Endothelial cell of umbilical vein (primary cell): Measurements from ENCODE around the gene PROSER1. TPM values are rescaled to one million over a fixed set of nuclear protein-coding genes. Genes with fewer than 3 reads are reported as not detected.

Experiments
- BruUV-seq: library from RNA; stranded (reverse); fragments of 400-500 nt; replicated peaks from 2 replicates; lab custom pipeline; 2021; lab: Mats Ljungman, UMichigan
- CTCF ChIA-PET: fragments of 300-600, 350-600 bp; sonication (Branson Sonifier 250); formaldehyde crosslinking; loops from one replicate; lab custom pipeline; 2021; ENCODE audit warnings: antibody characterized with exemption, inconsistent platforms; lab: Charles Lee
- POLR2A ChIA-PET: fragments of 300-600, 350-600 bp; sonication (Branson Sonifier 250); formaldehyde crosslinking; loops from one replicate; lab custom pipeline; 2021; ENCODE audit warnings: antibody characterized with exemption, inconsistent platforms; lab: Charles Lee
- DNase-seq: peaks from one replicate; pipeline ENCODE4 v3.0.0-alpha.2; 2011; ENCODE audit warnings: low read depth, low spot score
- FAIRE-seq: peaks from 2 replicates; lab custom pipeline; 2011; peaks lifted over from hg19 to GRCh38; lab: Jason Lieb, UNC
- H2AFZ ChIP-seq: 2 replicates; pipeline ENCODE4 v1.6.0; 2012; ENCODE audit warnings: low read depth, low read length, control low read depth, inconsistent platforms
- H3K27ac ChIP-seq: 2 replicates; pipeline ENCODE4 v1.5.1; 2011; ENCODE audit warnings: low read depth, mild to moderate bottlenecking, control low read depth, low read length, moderate library complexity; ENCODE audit not compliant: insufficient read depth
- H3K27me3 ChIP-seq, 2 experiments: 2 replicates each; pipeline versions ENCODE4 v1.6.0 to v1.6.1; 2011; ENCODE audit warnings: low read length in 2 of 2, mixed read lengths in 1 of 2; ENCODE audit not compliant: control insufficient read depth in 2 of 2, insufficient read depth in 2 of 2
- H3K36me3 ChIP-seq, 2 experiments: 2 replicates in 1 of 2; 3 replicates in 1 of 2; pipeline ENCODE4 v1.5.1; 2011; ENCODE audit warnings: low read length in 2 of 2, mild to moderate bottlenecking in 1 of 2, moderate library complexity in 1 of 2; ENCODE audit not compliant: control insufficient read depth in 2 of 2, insufficient read depth in 2 of 2; ENCODE audit errors: extremely low read depth in 1 of 2
- H3K4me1 ChIP-seq: 3 replicates; pipeline ENCODE4 v1.5.1; 2011; ENCODE audit warnings: mild to moderate bottlenecking, low read length; ENCODE audit not compliant: control insufficient read depth, insufficient read depth; ENCODE audit errors: extremely low read depth
- H3K4me2 ChIP-seq: 2 replicates; pipeline ENCODE4 v1.6.1; 2011; ENCODE audit warnings: low read length, control low read depth, mixed read lengths; ENCODE audit not compliant: insufficient read depth
- H3K4me3 ChIP-seq, 3 experiments: fragments of 200-600 bp in 1 of 3; sonication (generic), shearing (Covaris generic) in 1 of 3; replicated peaks in 1 of 3; 2 replicates each; pipeline ENCODE4 v1.5.1; 2011 to 2016; ENCODE audit warnings: control low read depth in 3 of 3, low read length in 3 of 3, mild to moderate bottlenecking in 2 of 3, inconsistent platforms in 1 of 3, low read depth in 1 of 3, moderate library complexity in 1 of 3; ENCODE audit not compliant: insufficient read depth in 1 of 3
- H3K79me2 ChIP-seq: 2 replicates; pipeline ENCODE4 v1.6.0; 2012; ENCODE audit warnings: low read length, inconsistent platforms; ENCODE audit not compliant: control insufficient read depth, insufficient read depth
- H3K9ac ChIP-seq: replicated peaks from 2 replicates; pipeline ENCODE3; 2011; ENCODE audit warnings: low read length, control low read depth; ENCODE audit not compliant: insufficient read depth; ENCODE audit errors: extremely low read depth
- H3K9me1 ChIP-seq: replicated peaks from 3 replicates; pipeline ENCODE4 v1.6.0; 2011; ENCODE audit warnings: mild to moderate bottlenecking, low read length; ENCODE audit not compliant: control insufficient read depth, insufficient read depth; ENCODE audit errors: extremely low read depth
- H3K9me3 ChIP-seq: replicated peaks from 2 replicates; pipeline ENCODE4 v1.5.1; 2012; ENCODE audit warnings: low read length, inconsistent platforms; ENCODE audit not compliant: control insufficient read depth, insufficient read depth
- H4K20me1 ChIP-seq: replicated peaks from 2 replicates; pipeline ENCODE3; 2011; ENCODE audit warnings: mild to moderate bottlenecking, low read length; ENCODE audit not compliant: control insufficient read depth, insufficient read depth; ENCODE audit errors: extremely low read depth
- CTCF ChIP-seq, 2 donors: IDR thresholded peaks; 1 replicate in 1 of 2; 2 replicates in 1 of 2; pipeline ENCODE4 v1.5.1; 2011; ENCODE audit warnings: low read length in 2 of 2, mild to moderate bottlenecking in 2 of 2, moderate library complexity in 2 of 2, control low read depth in 1 of 2, inconsistent platforms in 1 of 2, low read depth in 1 of 2; ENCODE audit not compliant: insufficient read depth in 1 of 2; ENCODE audit errors: extremely low read depth in 1 of 2
- EZH2 ChIP-seq: IDR thresholded peaks from 2 replicates; pipeline ENCODE4 v1.6.1; 2012; ENCODE audit warnings: borderline replicate concordance, low read depth, mild to moderate bottlenecking, moderate library complexity, low read length, inconsistent platforms; ENCODE audit not compliant: severe bottlenecking
- FOS ChIP-seq: IDR thresholded peaks from 2 replicates; pipeline ENCODE4 v1.6.1; 2011; ENCODE audit warnings: mild to moderate bottlenecking, low read length, moderate library complexity, borderline replicate concordance; ENCODE audit not compliant: insufficient read depth
- GATA2 ChIP-seq: IDR thresholded peaks from 2 replicates; pipeline ENCODE4 v1.7.0; 2011; ENCODE audit warnings: low read depth, mild to moderate bottlenecking, moderate library complexity, mixed read lengths, low read length; ENCODE audit not compliant: insufficient read length, insufficient read depth
- JUN ChIP-seq: IDR thresholded peaks from 2 replicates; pipeline ENCODE4 v1.6.1; 2011; ENCODE audit warnings: borderline replicate concordance, low read depth; ENCODE audit not compliant: insufficient read length, insufficient read depth
- MYC ChIP-seq: IDR thresholded peaks from one replicate; pipeline ENCODE4 v1.6.1; 2011; ENCODE audit warnings: mild to moderate bottlenecking, low read depth, low read length
- POLR2A ChIP-seq: IDR thresholded peaks from 2 replicates; pipeline ENCODE4 v1.6.1; 2012; ENCODE audit warnings: low read depth, mild to moderate bottlenecking, control low read depth, low read length
- POLR2AphosphoS5 ChIP-seq: IDR thresholded peaks from 2 replicates; pipeline ENCODE4 v1.6.1; 2012; ENCODE audit warnings: low read depth, mild to moderate bottlenecking, control low read depth, low read length, moderate library complexity; ENCODE audit not compliant: insufficient read depth
- dilution Hi-C: fragments of 300-500 bp; cut with MboI; formaldehyde crosslinking; loops from one replicate; pipeline ENCODE4 v1.15.0; 2019; ENCODE audit warnings: low sequenced_read_pairs; ENCODE audit not compliant: extremely low pct_ligation_motif_present
- intact Hi-C: fragments of 100-400 bp; cut with micrococcal nuclease; formaldehyde crosslinking; loops from one replicate; pipeline ENCODE4 v1.10.0; 2022
- polyA plus RNA-seq, 4 experiments: library from polyadenylated mRNA; depleted of rRNA in 3 of 4; stranded (reverse) in 3 of 4; unstranded in 1 of 4; fragments of >200 nt; gene quantifications; 2 replicates each; pipeline versions ENCODE4 v1.2.1 to v1.2.3, GENCODE V29; 2011 to 2012; ENCODE audit warnings: missing spikeins in 1 of 4
- total RNA-seq: library from RNA; stranded (reverse); gene quantifications from 2 replicates; pipeline ENCODE4 v1.2.3, GENCODE V29; 2021
- TF ChIP-seq, protein P1 (sequence below): IDR thresholded peaks from 2 replicates; pipeline ENCODE4 v1.6.1; 2011; ENCODE audit not compliant: insufficient read depth, insufficient read length

The PROSER1 gene
- total and polyA plus RNA-seq, 2 donors (not counting 3 experiments of a cell fraction or from before 2014, with no cell fraction given): 38.3 to 40.4 TPM

DNA sequence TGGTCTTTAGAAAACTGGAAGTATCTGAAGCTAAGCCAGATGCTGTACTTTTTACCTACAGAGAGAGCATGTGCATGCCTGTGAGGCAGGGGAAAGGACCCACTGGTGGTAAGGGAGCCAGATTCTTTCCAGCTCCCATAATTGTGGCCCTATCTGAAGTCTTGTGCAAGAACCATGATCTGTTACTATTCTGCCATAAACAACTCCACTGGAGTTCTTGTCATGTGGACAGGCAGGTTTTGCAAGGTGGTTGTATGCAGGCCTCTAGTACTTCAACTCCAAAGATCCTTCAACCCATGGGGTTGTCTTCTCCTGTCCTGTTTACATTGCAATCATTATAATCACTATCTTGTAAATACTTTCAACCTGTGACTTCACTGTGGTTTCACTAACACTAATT, 14.1 kb downstream of the PROSER1 start:
- Histone ChIP-seq H2AFZ (no peak overlapping the region), H3K79me2 (peaks cover 2% of the 10 kb centered on the region), H3K27me3 (no peaks in the 10 kb centered on the region), H3K4me1 (no peaks in the 10 kb centered on the region), H4K20me1 (no peaks in the 10 kb centered on the region), H3K4me2 (no peak overlapping the region), H3K9me1 (no peaks in the 10 kb centered on the region), H3K36me3 (peaks cover 16 to 43% of the 10 kb centered on the region in 2 experiments), H3K27ac (no peak overlapping the region), H3K4me3 (no peak overlapping the region), H3K9me3 (no peaks in the 10 kb centered on the region), H3K9ac (no peak overlapping the region)
- intact Hi-C loops (no loop called here), dilution Hi-C loops (no loop called here)
- CTCF ChIA-PET: no interaction called here
- no peak for FAIRE-seq
- DNase-seq: no peak
- TF ChIP-seq MYC (no peak), CTCF (IDR thresholded peaks at IDR 0.05; ENCODE audit: extremely low read depth in 1 of 2, insufficient read depth in 1 of 2, low read depth in 1 of 2, low read length in 2 of 2) (no peak), GATA2 (no peak), JUN (no peak), POLR2AphosphoS5 (no peak), EZH2 (no peak), FOS (no peak), POLR2A (no peak)
- TF ChIP-seq, protein P1, sequence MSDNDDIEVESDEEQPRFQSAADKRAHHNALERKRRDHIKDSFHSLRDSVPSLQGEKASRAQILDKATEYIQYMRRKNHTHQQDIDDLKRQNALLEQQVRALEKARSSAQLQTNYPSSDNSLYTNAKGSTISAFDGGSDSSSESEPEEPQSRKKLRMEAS: no peak
- BruUV-seq: no TSS peak
- POLR2A ChIA-PET: no interaction called here
